WTC11 (cell line): ENCODE measurements around the gene AKAP10.

Experiments
- CBFB ChIP-seq: sonication (generic); formaldehyde crosslinking; IDR thresholded peaks from 2 replicates; pipeline ENCODE4 v1.8.1; 2022; ENCODE audit warnings: mild to moderate bottlenecking, low read depth, missing genetic modification reagents
- CTCF ChIP-seq: fragments of 200-600 bp; IDR thresholded peaks from 2 replicates; pipeline ENCODE4 v1.8.0; 2022; ENCODE audit warnings: antibody characterized with exemption
- NR3C1 ChIP-seq: sonication (generic); formaldehyde crosslinking; conservative IDR thresholded peaks from 2 replicates; pipeline ENCODE4 v1.8.1; 2023; ENCODE audit warnings: low read depth, mild to moderate bottlenecking, missing genetic modification reagents
- TF ChIP-seq, protein P1 (sequence below): sonication (generic); formaldehyde crosslinking; conservative IDR thresholded peaks from 2 replicates; pipeline ENCODE4 v1.8.1; 2022; ENCODE audit warnings: mild to moderate bottlenecking, missing genetic modification reagents
- TF ChIP-seq, protein P2 (sequence below): sonication (generic); formaldehyde crosslinking; IDR thresholded peaks from 2 replicates; pipeline ENCODE4 v1.8.1; 2023; ENCODE audit warnings: mild to moderate bottlenecking, moderate library complexity, missing genetic modification reagents

DNA sequence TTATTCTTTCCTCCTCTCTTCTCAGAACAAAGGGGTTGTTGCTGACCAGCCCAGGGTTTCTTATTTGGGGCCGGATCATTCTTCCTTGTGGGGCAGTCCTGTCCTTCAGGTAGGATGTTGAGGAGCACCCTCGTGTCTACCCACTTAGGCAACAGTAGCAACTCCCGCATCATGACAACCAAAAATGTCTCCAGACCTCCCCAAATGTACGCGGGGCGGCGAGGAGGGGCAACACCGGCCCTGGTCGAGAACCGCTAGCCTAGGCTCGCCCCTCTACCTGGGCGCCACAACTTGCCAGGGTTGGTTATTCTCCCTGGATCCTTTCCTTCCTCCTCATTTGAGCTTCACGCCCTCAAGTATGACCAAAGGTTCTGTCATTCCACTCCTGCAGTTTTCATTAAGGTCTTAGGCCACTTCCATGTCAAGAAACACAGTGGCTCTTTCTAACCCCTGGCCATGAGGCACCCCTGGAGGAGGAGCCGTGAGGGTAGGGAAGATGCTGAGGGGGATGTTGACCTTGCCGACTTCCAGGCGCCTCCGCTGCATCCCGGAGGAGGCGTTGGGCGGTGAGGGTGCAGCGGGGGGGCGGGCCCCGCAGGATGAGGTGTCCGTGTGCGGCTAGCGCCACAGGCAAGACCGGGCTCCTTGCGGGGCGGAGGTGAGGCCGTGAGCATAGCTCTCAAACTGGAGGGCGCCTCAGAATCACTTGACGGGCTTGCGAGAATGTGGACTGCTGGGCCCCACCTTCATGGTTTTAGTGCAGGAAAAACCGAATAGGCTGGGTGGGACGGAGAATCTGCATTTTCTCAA lies 30.8 kb upstream of the AKAP10 start:
- TF ChIP-seq CBFB = no peak
- TF ChIP-seq, protein P1, sequence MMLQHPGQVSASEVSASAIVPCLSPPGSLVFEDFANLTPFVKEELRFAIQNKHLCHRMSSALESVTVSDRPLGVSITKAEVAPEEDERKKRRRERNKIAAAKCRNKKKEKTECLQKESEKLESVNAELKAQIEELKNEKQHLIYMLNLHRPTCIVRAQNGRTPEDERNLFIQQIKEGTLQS (CRISPR knock-in tag) = no peak
- no peak for TF ChIP-seq CTCF
- TF ChIP-seq, protein P2, sequence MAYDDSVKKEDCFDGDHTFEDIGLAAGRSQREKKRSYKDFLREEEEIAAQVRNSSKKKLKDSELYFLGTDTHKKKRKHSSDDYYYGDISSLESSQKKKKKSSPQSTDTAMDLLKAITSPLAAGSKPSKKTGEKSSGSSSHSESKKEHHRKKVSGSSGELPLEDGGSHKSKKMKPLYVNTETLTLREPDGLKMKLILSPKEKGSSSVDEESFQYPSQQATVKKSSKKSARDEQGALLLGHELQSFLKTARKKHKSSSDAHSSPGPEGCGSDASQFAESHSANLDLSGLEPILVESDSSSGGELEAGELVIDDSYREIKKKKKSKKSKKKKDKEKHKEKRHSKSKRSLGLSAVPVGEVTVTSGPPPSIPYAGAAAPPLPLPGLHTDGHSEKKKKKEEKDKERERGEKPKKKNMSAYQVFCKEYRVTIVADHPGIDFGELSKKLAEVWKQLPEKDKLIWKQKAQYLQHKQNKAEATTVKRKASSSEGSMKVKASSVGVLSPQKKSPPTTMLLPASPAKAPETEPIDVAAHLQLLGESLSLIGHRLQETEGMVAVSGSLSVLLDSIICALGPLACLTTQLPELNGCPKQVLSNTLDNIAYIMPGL (CRISPR knock-in tag) = no peak
- TF ChIP-seq NR3C1 (CRISPR knock-in tag) = no peak
